ENCODE measurements around the gene ERP29. TPM values are rescaled to one million over a fixed set of nuclear protein-coding genes. Genes with fewer than 3 reads are reported as not detected.
A peak's percentile ranks its signal among the peaks of the same experiment; 100 is the strongest.

ERP29 gene
- total and polyA plus RNA-seq, 8 donors, result 48.5 to 101 (median 66.2) TPM

DNA sequence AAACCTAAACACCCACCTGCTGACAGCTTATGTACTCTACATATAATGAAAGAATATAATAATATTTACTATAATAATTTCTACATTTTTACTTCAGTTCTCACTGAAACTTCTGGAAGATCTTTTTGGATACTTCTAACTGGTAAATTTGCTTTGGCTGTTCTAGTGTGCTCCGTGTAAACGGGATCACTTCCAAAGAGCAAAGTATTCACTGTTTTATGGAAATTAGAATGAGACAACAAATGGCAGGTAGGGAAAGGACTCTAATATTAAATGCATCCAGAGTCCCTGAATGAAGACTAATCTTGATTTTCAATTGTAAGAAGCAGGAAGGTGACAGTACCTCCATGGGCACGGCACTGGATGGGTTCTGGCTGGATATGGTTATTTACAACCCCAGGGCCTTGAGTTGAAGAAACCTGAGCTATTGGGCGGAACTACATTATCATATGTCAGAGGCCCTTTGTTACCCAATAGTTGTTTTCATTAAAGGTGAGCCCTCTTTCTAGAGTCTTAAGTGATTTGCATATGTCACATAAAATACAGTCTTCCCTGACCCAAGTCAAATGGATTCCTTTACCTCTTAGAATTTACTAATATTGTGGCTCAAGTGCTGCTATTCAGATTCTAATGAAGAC is 10.7 kb downstream of the ERP29 start:
- Histone ChIP-seq H3K27ac (no peak overlapping the region), H3K9me3 (no peaks in the 10 kb centered on the region), H3K4me3 (no peak overlapping the region), H3K27me3 (no peaks in the 10 kb centered on the region), H3K36me3 (peaks cover 0 to 17% (median 8%) of the 10 kb centered on the region in 3 donors), H3K4me1 (no peaks in the 10 kb centered on the region)
- WGBS, 2 donors, result 59 to 60% methylated on average over 4 of the region's 4 CpGs
- ATAC-seq, result peak in 3 of 4 donors; percentile 18 to 54 (median 25)
- no peak for FAIRE-seq
- no peak for DNase-seq
- intact Hi-C loops (cut with DNase I), result no loop called here
- TF ChIP-seq CTCF (IDR thresholded peaks at IDR 0.05), result no peak

DNA sequence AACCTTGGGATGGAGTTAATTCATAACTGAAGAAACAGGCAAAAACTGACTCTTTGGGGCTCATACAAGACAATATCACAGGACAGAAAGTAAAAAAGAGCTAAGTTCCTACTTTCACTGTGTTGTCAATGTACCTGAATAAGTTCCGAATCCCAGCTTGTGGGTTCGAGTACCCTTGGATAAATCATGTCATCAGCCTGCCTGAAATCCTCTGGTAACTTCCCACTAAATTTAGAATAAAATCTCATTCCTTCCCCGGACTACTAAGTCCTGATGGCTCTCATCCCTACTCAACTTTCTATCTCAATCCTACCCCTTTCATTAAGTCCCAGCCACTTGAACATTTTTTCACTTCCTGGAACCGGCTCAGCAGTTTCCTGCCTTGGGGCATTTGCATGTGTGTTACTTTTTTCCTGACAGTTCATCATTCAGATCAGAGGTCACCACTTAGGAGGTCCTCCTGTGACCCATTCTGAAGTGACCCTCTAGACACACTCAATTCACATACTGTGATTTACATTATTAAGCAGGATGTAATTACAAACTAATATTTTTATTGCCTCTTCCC is 12.7 kb downstream of the ERP29 start:
- TF ChIP-seq CTCF (IDR thresholded peaks at IDR 0.05), result no peak
- ATAC-seq, result no peak
- H3K27me3 ChIP-seq, result no peaks in the 10 kb centered on the region
- DNase-seq, result no peak
- 87 to 88% methylated on average over 4 of the region's 4 CpGs for WGBS, 2 donors
- no peak overlapping the region for H3K4me3 ChIP-seq
- no peak for FAIRE-seq
- intact Hi-C loops (cut with DNase I), result no loop called here
- no peak overlapping the region for H3K27ac ChIP-seq
- no peaks in the 10 kb centered on the region for H3K4me1 ChIP-seq
- no peaks in the 10 kb centered on the region for H3K9me3 ChIP-seq
- H3K36me3 ChIP-seq, result peaks cover 0 to 32% (median 16%) of the 10 kb centered on the region in 3 donors

- H3K4me1 ChIP-seq, result no peaks in the 10 kb centered on the region
- WGBS, 2 donors, result 96 to 97% methylated on average over 2 of the region's 2 CpGs
- TF ChIP-seq CTCF (IDR thresholded peaks at IDR 0.05), result no peak
- intact Hi-C loops (cut with DNase I), result no loop called here
- no peak overlapping the region for H3K27ac ChIP-seq
- DNase-seq (no peak), FAIRE-seq (no peak), ATAC-seq (no peak)
- H3K4me3 ChIP-seq, result no peak overlapping the region
- H3K36me3 ChIP-seq, result peaks cover 0 to 31% (median 23%) of the 10 kb centered on the region in 3 donors
- H3K27me3 ChIP-seq, result no peaks in the 10 kb centered on the region
- H3K9me3 ChIP-seq, result no peaks in the 10 kb centered on the region
Measured at GRCh38 chr12:112029301-112029700, 16.1 kb downstream of the ERP29 start.

DNA sequence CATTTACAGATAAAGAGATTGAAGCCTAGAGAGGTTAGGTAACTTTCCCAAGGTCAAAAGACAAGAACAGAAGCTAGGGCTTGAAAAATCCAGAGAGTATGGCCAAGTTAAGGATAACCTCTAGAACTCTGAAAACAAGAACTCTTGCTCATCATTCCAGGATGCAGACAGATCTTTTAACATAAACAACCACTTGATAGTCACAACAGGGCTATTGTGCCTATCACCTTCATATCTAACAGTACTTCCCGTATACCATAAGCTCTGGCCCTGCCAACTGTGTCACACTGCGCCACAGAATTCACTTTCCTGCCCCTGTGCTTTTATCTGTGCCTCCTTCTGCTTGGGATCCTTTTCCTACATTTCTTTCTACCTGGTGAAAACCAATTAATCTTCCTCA is 18.2 kb downstream of the ERP29 start:
- DNase-seq, result no peak
- H3K4me3 ChIP-seq, result no peak overlapping the region
- intact Hi-C loops (cut with DNase I), result no loop called here
- H3K4me1 ChIP-seq, result no peaks in the 10 kb centered on the region
- no peak for FAIRE-seq
- H3K36me3 ChIP-seq, result peaks cover 0 to 43% (median 23%) of the 10 kb centered on the region in 3 donors
- H3K27ac ChIP-seq, result no peak overlapping the region
- H3K27me3 ChIP-seq, result no peaks in the 10 kb centered on the region
- ATAC-seq, result peak in 2 of 4 donors; percentile 22 to 24
- no peak for TF ChIP-seq CTCF (IDR thresholded peaks at IDR 0.05)
- H3K9me3 ChIP-seq, result no peaks in the 10 kb centered on the region
- 62 to 67% methylated on average over 2 of the region's 2 CpGs for WGBS, 2 donors

- no peak for TF ChIP-seq CTCF (IDR thresholded peaks at IDR 0.05)
- WGBS, 2 donors, result 77 to 87% methylated on average over 5 of the region's 5 CpGs
- no peaks in the 10 kb centered on the region for H3K9me3 ChIP-seq
- no peaks in the 10 kb centered on the region for H3K27me3 ChIP-seq
- peaks cover 0 to 43% (median 23%) of the 10 kb centered on the region in 3 donors for H3K36me3 ChIP-seq
- no peak overlapping the region for H3K27ac ChIP-seq
- H3K4me3 ChIP-seq, result no peak overlapping the region
- ATAC-seq, result no peak
- no peak for DNase-seq
- intact Hi-C loops (cut with DNase I), result no loop called here
- FAIRE-seq, result no peak
- H3K4me1 ChIP-seq, result no peaks in the 10 kb centered on the region
Measured at GRCh38 chr12:112032292-112032691, 19.1 kb downstream of the ERP29 start.

Measured in pancreas (tissue), 10 donors.